ENCODE results near the gene BABAM2.
"Not testable (repeated sequence)": the region's sequence is repeated elsewhere in the genome, so short reads cannot be mapped to it uniquely, and the experiment has no call there.

BABAM2 gene

DNA sequence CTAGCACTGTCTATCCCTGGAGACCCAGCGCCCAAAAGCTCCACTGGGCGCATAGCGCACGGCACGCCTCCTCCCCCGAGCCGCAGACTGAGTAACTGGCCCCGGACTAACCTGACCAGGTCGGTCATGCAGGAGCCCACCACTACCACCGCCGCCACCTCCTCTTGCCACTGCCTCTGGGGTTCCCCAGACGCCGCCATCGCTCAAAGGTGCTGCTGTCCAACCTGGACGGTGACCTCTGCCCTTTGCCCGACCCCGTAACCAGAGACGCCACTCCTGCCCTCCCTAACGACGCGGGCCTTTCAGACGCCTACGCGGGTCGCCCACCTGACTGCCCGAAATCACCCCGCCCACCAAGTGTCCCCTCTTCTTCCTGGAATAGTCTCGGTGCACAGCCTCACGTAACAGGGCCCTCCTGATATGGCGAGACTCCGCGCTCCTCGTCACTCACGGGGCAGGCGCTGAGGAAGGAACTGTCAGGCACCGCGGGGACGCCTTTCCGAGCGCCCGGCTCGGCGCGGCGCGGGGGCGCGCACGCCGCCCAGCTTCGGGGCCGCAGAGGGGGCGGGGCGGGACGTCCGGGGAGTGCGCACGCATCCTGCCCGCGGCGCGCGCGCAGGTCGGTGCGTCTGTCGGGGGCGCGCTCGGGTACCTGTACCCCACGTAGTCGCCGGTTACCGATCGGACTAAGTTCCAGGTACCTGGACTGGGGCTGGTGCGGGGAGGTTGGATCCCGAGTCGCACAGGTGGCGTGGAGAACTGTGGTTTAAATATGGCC, at the start of gene BABAM2, which contains the start of gene RBKS:
Gene BABAM2, plus strand, starts transcription at position 584 of the 778 bp plus-strand sequence. CDS start 3,828 bp downstream, outside the sequence.
Gene RBKS, minus strand, starts transcription at position 242 of the 778 bp plus-strand sequence. Its CDS starts 42 bp downstream, at position 200.
- peak; percentile 84 to 87 for DNase-seq (ENCODE audit: low read depth in 2 of 2)

DNA sequence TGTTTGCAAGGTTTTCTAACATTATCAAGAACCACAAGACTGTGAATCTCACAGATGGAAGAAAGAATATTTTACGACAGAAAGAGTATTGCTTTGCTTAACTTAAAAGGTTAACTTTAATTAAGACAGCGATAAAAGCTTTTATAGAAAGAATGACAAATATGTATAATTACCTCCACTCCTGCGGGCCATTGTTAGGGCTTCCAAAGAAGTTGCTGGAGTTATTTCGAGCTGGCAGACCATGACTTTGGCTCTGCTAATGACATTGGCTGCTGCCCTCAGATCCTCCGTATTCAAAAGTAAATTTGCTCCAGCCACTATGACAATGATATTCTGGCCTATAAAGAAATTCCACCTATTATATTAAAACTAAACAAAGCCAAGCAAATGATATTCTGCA, 47.6 kb upstream of the BABAM2 start:
- no peak for DNase-seq (ENCODE audit: low read depth in 2 of 2)

DNA sequence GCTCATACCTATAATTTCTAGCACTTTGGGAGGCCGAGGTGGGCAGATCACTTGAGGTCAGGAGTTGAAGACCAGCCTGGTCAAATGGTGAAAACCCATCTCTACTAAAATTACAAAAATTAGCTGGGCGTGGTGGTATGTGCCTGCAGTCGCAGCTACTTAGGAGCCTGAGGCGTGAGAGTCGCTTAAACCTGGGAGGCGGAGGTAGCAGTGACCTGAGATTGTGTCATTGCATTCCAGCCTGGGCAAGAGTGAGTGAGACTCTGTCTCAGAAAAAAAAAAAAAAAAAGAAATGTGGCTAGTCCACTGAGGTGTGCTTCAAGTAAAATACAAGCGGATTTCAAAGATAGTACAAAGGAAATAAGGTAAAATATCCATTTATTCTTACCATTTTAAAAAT, 46.5 kb upstream of the BABAM2 start:
- DNase-seq (ENCODE audit: low read depth in 2 of 2) = no peak

DNA sequence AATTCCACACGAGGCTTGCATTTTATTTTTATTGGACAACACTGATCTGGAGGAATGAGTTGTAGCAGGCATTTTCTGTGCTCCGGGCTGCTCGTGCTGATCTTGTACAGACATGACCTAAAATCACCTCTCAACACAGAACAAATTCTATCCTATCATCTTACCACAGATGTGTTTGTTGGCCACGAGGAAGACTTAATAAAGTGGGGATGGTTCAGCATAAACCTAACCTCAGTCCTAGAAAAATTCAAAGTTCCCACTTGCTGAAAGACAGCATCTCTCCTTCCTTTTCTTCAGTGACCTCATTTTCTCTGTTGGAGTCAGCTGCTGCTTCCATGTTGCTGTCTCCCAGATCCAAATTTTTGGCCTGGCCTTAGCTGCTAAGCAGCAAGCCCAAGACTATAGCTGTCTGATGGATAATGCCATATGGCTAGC, 45.7 kb upstream of the BABAM2 start:
- DNase-seq (ENCODE audit: low read depth in 2 of 2) = no peak

DNA sequence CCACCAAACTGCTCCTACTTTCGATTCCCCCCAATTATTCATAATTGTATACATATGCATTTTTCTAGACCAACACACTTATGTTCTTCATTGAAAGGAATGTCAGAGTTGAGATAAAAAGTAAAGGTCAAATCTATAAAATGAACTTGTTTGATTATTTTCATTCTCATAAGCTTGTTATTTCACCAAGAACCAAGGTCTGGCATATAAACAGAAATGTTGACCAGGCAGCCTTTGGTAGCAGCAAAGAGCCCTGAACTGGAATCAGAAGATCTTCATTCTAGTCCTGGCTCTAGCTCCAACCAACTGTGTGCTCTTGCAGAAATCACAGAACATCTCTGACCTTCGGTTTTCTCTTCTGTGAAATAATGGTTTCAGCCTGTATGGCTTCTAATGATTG, 43.2 kb upstream of the BABAM2 start:
- no peak for DNase-seq (ENCODE audit: low read depth in 2 of 2)

DNA sequence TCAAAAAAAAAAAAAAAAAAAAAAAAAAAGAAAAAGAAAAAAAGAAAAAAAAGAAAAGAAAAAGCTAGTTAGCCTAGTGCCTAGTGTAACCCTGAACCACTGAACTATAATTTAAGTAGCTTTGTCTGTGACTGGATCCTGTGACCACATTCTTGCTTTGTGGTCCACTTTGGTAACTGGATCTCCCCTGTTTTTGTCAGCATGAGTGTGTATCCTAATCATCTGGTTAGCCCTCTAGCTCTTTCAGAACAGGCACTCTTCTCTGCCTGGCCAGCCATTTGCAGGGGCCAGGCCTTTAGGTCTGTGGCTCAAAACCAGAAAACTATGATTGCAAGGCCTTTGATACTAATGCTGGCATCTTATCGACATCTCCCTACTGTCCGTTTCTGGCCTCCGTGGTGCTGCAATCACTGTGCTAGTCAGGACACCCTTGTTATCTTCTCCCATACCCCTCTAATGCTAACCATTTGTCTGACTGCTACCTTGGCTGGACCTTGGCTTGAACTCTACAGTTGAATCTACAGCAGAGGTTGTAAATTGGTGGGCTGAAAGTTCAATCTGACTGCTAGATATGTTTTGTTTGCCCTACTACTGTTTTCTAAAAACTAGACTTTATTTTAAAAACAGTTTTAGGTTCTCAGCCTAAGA, 40.8 kb upstream of the BABAM2 start:
- DNase-seq (ENCODE audit: low read depth in 2 of 2) = no peak

DNA sequence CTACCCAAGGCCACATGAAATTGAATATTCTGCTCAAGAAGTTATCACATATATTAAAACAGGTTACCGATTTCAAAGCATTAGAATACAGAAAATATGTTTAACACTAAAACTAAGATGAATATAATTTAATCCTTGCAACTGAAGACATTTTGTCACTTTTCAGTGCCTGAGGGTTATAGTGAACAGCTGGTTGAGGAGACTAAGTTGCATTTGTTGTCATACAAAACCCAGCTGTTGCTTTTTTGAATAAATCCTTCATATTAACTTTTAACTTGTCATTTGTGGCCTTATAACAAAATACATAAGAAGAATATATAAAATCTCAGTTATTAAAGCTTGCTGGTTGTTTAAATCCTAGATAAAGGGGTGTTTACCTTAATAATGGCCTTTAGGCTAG, 37.8 kb upstream of the BABAM2 start:
- no peak for DNase-seq (ENCODE audit: low read depth in 2 of 2)

DNA sequence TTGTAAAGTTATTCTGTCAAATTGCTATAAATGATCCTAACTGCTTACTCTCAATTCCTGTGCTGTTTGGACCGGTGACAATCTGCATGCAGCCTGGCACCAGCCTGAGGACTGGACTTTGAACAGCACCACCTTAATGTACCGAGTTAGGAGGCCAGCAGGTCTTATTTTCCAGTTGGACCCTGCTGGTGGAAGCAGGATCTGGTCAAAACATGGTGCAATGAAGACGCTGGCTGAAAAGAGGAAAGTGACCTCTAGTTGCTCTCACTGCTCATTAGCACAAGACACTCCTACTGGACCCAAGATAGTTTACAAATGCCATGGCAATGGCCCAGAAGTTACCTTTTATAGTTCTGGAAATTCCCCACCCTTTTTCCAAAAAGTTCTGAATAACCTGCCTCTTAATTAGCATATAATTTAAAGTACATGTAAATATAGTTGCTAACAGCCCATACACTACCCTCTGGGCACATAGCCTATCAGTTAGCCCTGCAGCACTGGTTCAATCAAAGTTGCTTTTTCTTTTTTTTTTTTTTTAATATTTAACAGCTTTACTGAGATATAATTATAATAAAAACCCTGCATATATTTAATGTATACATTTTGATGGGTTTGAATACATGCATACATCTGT, 36.2 kb upstream of the BABAM2 start:
- no peak for DNase-seq (ENCODE audit: low read depth in 2 of 2)

DNA sequence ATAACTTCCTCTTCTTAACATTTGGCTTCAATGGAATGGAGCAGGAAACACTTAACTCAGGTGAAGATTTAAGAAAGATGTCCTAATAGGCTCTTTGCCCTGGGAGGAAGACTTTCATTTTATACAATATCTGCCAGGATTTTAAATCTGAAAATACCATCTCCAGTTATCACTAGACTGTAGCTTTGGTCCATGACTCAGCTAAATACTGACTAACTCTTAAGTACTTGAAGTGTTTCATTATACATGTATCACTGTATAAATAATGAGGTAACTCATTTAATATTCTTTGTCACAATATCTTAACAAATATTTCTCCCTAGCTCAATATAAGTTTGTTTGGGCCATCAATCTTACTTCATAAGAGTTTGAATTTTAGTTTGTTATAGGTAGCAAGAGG, 35.1 kb upstream of the BABAM2 start:
- no peak for DNase-seq (ENCODE audit: low read depth in 2 of 2)

DNA sequence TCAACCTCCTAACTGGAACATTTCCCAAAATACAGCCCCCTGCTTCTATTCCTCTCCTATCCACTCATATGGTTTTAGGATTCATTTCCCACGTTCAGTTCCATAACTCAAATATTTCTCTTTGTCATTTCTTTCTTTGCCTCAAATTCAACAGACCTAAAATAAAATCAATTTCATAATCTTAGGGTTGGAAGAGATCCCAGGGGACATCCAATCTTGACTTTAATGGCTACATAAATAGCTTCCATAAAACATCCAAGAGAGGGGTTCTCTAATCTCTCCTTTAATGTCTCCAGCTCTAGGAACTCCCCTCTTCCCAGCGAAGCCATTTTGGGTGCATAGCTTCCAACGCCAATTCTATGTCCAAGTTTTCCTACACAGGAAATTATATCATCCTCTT, 34.1 kb upstream of the BABAM2 start:
- no peak for DNase-seq (ENCODE audit: low read depth in 2 of 2)

DNA sequence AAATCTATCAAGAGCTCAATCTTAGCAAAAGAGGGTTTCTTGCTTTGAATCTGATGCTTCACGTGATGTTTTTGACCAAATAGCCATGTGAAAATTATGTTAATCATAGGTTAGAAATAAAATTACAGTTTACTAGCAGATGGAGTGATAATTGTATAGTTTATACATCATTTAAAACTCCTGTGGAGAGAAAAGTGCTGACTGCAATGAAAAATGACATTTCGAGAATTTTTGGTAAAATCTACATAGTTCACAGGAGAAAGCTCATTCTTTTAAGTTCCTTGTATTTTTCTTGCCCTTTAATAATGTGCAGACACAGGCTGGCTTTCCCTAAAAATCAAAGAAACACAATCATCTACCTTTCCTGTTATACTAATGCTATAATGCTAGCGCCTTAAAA, 33.6 kb upstream of the BABAM2 start:
- no peak for DNase-seq (ENCODE audit: low read depth in 2 of 2)

DNA sequence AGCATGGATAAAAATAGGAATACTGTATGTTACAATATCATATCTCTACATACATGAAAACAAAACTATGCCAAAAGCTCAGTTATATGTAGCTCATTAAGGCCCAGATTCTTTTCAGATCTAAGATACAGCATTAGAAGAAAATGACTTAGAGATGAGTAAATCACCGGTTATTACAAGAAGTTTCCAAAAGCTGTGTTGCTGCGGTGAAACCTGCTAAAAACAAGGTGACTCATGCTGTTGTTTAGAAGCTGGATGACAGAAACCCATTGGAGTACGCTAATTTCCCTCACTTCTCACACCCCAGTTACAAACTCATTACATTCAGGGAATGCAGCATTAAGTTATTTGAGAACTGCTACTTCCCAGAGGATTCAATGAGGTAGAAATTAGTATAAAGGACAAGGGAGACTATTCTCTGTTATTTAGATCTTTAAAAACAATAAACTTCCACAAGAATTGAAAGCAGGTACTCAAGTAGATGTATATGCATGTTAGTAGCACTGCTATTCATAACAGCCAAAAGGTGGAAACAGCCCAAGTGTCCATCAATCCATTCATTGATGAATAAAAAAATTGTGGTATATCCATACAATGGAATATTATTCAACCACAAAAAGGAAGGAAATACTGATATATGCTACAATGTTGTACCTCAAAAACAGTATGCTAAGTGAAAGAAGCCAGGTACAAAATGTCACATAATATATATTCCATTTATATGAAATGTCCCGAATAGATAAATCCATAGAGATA, 32.9 kb upstream of the BABAM2 start:
- peak in 1 of 2 donors; percentile 4 for DNase-seq (ENCODE audit: low read depth in 2 of 2)

DNA sequence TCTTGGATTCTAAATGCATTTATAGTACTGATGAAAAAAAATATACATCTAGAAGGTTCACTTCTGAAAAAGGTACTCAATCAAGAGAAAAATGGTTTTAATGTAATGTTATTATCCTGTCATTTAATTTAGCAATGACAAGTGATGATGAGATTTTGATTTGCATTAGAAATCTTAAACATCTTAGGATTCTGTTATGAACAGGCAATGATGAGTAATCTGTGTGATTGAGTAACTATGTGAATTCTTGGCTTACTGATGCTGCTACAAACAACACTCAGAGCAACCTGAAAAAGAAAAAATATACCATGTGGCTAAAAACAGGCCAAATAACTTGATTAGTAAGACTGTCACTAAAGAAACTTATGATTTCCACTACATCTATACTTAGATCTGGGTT, 30.4 kb upstream of the BABAM2 start:
- DNase-seq (ENCODE audit: low read depth in 2 of 2) = no peak

DNA sequence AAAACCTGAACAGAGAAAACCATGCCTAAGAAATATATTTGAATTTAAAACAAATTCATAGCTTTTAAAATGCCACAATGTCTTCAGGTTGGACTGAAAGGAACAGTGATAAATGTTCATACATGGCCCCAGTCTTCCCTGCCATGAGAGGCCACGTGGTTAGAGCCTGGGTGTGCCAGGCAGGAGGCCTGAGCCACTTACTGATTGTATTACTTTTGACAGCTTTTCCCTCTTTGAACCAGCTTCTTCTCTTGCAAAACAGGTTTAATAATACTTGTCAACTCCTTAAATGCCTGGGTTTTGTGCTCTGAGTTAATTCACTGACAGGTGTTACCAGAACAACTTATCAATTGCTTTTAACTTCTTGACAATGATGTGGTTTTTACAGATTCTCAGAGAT, 27.4 kb upstream of the BABAM2 start:
- no peak for DNase-seq (ENCODE audit: low read depth in 2 of 2)

DNA sequence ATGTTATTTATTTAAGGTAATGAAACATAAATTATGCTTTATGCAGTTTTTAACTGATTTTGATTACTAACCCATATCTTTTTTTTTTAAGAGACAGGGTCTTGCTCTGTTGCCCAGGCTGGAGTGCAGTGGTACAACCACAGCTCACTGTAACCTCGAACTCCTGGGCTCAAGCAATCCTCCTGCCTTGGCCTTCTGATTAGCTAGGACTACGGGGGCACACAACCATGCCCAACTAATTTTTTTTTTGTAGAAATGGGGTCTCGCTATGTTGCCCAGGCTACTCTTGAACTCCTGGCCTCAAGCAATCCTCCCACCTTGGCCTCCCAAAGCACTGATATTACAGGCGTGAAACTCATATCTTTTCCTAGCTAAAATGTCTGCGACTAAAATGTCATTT, 26.6 kb upstream of the BABAM2 start:
- DNase-seq (ENCODE audit: low read depth in 2 of 2) = not testable (repeated sequence)

DNA sequence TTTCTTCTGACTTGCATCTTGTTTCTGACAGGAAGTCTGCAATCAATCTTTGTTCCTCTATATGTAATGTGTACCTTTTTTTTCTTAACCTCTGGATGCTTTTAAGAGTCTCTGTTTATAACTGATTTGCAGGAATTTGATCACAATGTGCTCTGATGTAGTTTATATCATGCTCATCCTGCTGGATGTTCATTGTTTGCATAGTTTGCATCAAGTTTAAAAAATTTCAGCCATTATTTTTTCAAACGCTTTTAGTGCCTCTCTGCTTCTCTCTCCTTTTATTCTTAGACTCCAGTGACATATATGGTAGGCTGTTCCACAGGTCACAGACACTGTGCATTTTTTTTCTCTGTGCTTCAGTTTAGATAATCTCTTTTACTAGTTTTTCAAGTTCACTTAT, 24.3 kb upstream of the BABAM2 start:
- DNase-seq (ENCODE audit: low read depth in 2 of 2) = no peak

DNA sequence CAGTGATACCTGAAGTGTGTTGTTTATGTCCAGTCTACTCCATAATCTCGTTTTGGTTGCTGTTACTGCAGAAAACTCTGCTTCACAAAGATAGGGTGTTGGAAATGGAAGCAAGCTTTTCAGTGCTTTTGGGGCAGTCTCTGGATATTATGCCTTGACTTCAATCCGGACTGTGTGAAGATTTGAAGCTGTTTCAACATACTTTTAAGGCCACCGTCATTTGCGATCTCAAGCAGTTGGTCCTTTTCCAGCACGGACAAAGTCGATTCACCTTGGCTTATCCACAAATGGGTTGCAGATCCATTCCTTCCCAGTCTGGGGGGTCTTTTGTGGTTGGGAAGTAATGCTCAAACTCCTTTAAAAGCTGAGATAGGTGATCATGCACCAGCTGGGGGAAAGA, 20.8 kb upstream of the BABAM2 start:
- no peak for DNase-seq (ENCODE audit: low read depth in 2 of 2)

DNA sequence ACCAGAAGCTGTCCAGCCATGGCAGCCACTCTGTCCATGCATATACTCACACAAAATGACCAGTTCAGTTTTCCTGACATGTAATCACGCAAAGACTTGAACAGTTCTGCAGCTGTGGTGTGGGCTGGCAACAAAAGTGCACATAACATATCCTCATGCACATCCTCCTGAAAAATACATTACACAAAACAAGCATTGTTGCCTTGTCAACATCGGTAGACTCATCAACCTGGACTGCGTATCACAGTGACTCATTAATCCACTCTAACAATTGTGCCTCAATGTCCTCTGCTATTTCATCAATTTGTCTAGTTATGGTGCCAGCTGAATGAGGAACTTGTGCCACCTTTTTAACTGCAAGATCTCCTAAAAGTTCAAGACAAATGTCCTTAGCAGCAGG, 19.8 kb upstream of the BABAM2 start:
- no peak for DNase-seq (ENCODE audit: low read depth in 2 of 2)

DNA sequence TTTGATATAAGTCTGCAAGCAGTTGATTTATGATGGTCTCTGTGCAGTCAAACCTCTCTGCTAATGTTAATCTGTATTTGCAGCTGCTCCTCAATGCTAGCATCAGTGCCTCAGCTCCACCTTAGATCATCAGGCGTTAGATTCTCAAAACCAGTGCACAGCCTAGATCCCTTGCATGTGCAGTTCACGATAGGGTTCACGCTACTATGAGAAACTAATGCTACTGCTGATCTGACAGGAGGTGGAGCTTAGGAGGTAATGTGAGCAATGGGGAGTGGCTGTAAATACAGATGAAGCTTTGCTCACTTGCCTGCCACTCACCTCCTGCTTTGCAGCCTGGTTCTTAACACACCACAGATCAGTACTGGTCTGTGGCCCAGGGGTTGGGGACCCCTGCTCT, 18.7 kb upstream of the BABAM2 start:
- DNase-seq (ENCODE audit: low read depth in 2 of 2) = no peak

DNA sequence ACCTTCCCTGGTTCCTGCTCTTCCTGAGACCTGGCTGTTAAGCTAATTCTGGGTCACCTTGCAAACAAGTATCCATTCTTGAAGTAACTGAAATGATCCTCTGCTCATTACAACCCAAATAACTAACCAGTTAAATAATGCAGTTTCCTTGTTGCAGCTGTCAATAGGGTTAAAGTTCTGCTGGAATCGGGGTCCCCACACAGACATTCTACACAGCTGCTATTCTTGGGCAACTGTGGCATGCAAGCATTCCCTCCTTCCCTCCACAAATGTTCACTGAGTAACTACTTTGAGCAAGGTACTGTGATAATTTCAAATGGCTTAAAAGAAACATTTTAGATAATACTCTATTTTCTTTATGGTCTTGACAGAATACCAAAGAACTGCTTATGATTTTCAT, 17.4 kb upstream of the BABAM2 start:
- no peak for DNase-seq (ENCODE audit: low read depth in 2 of 2)

DNA sequence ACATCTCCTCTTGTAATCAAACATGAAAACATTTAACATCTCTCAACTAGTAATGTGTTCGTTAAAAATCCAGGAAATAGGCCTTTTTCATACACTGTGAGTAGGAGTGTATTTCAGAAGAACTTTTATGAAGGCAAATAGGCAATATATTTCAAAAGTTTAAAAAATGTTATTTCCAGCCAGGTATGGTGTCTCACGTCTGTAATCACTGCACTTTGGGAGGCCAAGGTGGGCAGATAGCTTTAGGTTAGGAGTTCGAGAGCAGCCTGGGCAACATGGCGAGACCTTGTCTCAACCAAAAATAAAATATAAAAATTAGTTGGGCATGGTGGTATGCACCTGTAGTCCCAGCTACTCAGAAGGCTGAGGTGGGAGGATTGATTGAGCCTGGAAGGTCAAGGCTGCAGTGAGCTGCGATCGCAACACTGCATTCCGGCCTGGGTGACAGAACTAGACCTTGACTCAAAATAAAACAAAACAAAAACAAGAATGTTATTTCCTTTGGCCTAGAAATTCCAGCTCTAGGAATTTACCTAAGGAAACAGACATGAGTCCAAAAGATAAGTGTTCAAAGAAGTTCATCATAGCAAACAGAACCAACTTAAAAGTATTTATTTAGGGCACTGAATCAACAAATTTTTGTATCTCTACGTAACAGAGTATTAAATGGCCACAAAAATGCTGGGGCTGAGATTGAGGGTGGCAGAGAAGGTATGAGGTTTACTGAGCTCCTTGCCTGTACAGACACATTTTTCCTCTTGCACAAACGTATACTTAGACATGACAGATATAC, 15.2 kb upstream of the BABAM2 start:
- no peak for DNase-seq (ENCODE audit: low read depth in 2 of 2)
